ENCODE results near the gene GSN.

GSN gene

DNA sequence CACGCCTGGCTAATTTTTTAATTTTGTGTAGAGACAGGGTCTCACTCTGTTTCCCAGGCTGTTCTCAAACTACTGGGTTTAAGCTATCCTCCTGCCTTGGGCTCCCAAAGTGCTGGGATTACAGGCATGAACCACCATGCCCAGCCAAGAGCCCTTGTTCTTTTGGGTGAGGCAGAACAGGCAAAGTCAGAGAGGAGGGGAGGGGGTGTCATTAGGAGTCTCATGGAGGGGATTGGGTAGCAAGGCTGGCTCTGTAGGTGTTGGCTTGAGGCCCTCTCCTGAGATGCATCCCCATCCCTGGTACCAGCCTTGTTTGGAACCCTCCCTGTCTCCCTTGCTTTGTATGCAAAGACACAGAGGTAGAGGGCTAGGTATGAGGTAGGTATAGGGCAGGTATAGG lies 24.1 kb downstream of the GSN start:
- TF ChIP-seq, protein P1, sequence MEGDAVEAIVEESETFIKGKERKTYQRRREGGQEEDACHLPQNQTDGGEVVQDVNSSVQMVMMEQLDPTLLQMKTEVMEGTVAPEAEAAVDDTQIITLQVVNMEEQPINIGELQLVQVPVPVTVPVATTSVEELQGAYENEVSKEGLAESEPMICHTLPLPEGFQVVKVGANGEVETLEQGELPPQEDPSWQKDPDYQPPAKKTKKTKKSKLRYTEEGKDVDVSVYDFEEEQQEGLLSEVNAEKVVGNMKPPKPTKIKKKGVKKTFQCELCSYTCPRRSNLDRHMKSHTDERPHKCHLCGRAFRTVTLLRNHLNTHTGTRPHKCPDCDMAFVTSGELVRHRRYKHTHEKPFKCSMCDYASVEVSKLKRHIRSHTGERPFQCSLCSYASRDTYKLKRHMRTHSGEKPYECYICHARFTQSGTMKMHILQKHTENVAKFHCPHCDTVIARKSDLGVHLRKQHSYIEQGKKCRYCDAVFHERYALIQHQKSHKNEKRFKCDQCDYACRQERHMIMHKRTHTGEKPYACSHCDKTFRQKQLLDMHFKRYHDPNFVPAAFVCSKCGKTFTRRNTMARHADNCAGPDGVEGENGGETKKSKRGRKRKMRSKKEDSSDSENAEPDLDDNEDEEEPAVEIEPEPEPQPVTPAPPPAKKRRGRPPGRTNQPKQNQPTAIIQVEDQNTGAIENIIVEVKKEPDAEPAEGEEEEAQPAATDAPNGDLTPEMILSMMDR (IDR thresholded peaks at IDR 0.05; ENCODE audit: low read depth, low read length): no peak

DNA sequence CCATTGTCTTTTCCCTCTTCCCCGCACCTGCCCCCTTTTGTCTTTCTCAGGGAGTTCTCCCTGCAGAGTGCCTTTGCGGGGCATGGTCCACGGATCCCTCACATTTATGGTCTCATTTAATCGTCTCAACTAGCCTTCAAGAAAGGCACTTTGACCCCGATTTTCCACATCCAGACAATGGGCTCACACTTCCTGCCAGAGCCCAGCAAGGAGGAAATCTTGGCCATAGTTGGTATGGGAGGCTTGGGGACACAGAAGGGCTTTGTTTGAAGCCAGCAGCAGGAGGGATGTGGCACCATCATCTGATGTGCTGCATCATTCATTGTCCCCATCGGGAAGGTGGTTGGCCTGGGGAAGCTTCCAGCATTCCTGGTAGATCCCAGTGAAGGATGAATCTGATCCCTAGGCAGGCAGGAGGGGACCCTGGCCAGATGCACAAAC lies 24.9 kb downstream of the GSN start:
- TF ChIP-seq, protein P1 (IDR thresholded peaks at IDR 0.05; ENCODE audit: low read depth, low read length): no peak

More for the DNA sequence above, 24.1 kb downstream of the GSN start:
- DNase-seq (ENCODE audit: extremely low read depth, low read depth): no peak

DNA sequence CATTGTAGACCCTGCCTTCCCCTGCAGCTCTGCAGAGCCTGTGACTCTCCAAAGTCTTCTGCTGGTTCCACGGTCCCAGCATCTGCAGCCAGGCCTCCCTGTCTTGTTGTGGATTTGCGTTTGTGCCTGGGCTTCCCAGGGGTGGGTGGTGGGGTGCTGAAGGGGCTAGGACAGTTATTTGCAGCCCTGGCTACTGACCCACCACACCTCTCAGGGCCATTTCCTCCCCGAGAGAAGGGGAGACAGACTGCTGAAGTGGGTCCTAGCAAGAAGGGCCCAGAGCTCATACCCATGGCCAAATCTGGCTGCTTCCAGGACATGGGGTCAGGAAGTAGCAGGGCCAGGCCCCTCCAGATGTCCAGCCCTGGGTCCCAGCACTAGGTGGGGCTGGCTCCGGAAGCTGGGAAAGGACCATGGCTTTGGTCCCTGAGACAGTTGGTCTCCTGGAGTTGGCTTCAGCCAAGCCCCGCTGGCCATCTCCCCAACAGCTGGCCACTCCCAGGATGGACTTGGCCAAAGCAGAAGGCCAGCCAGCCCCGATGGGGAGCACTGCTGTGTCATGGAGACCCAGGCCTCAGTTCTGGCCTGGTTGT lies 26.3 kb downstream of the GSN start:
- TF ChIP-seq, protein P1 (IDR thresholded peaks at IDR 0.05; ENCODE audit: low read depth, low read length): no peak
- DNase-seq (ENCODE audit: extremely low read depth, low read depth): no peak

More for the DNA sequence above, 24.9 kb downstream of the GSN start:
- DNase-seq (ENCODE audit: extremely low read depth, low read depth): no peak

DNA sequence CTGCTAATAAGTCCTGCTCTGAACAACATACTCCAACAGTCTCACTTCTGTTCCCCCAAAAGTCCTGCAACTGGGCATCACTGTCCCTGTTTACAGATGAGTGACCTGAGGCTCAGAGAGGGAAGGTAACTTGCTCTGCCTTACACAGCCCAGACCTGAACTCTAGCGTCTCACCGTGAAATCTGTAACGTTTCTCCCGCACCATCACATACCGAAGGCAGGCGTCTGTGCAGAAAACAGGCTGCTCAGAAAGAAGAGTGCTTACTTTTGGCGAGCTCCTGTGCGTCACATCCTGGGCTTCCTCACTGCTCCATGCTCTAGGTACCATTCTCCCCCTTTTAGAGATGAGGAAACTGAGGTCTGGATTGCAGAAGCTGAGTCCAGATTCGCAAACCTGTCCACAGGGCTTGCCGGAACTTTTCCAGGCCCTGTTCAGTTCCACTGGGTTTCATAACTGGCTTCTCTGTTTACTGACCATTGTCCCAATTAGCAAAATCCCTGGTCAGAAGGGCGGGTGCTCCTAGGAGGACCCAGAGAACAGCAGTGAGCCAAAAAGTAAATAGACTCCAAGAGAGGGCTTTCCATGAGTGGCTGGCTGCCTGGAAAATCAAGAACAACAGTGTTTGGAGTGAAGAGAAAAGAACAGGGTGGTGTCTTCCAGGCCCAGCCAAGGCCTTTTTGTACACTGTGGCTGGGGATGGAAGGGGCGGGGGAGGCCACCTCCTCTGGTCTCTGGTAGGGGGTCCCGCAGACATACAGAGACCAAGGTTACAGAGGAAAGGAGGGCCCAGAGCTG lies 27.1 kb downstream of the GSN start:
- TF ChIP-seq, protein P1 (IDR thresholded peaks at IDR 0.05; ENCODE audit: low read depth, low read length): no peak

DNA sequence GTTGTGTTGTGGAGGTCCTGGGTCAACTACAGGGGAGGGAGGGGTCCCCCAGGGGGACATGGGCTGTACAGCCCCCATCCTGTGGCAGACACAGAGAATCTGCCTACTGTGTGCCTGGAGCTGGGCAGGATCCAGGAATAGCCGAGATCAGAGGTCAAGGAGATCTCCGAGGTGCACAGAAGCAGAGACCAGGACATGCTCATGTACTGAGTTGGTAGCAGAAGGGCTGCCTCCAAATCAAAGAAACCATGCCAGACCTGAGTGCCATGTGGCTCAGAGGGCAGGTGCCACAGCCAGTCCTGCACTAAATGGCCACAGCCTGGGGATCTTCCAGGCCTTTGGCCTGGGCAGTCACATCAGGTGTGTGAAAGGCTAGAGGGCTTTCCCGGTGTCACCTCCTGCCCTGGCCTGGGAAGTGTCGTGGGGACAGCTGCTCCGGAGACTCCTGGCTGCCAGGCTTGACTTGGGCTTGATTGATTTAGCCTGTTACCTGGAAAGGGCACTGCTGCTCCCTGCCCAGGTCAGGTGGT lies 27.8 kb downstream of the GSN start:
- DNase-seq (ENCODE audit: extremely low read depth, low read depth): no peak

More for the DNA sequence above, 27.1 kb downstream of the GSN start:
- no peak for DNase-seq (ENCODE audit: extremely low read depth, low read depth)

DNA sequence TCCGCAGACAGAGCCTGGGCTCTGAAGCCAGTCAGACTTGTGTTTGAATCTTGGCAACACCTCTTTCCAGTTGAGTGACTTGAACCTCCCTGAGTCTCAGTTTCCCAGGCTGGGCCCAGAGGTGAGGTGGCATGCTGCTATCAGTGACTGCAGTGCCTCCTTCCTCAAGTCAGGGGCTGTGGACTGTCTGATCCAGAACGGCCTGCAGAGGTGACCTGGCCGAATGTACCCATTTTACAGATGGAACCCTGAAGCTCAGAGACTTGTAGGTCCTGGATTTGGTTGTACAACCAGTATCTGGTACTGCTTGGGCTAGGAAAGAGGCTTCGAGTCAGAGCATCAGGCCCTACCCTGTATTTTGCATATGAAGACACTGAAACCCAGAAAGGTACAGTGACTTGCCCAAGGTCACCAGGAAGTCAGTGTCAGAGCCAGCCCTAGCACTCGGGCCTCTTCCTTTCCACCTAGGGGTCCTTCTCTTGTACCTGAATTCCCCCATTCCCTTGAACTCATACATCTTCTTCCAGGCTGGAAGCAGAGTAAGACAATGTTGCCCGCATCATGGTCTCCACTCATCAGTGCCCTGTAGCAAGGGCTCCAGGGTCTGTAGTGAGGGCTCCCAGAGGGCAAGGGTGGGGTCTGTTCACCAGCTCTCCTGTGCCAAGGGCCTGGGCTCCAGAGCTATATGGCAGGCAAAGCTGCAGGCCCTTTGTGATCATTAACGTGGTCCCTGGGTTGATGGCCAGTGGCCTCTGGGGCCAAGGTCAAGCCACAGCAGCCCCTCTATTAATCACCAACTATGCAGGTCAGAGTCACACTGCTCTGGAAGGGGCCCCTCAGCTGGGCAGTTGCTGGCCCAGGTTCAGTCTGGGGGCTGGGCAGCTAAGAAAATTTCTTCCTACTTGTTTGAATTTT lies 28.5 kb downstream of the GSN start:
- no peak for DNase-seq (ENCODE audit: extremely low read depth, low read depth)
- TF ChIP-seq, protein P1 (IDR thresholded peaks at IDR 0.05; ENCODE audit: low read depth, low read length): no peak

More for the DNA sequence above, 27.8 kb downstream of the GSN start:
- TF ChIP-seq, protein P1 (IDR thresholded peaks at IDR 0.05; ENCODE audit: low read depth, low read length): no peak

All from AG09319 (cell line).